ENCODE measurements around the gene ZFYVE9.

DNA sequence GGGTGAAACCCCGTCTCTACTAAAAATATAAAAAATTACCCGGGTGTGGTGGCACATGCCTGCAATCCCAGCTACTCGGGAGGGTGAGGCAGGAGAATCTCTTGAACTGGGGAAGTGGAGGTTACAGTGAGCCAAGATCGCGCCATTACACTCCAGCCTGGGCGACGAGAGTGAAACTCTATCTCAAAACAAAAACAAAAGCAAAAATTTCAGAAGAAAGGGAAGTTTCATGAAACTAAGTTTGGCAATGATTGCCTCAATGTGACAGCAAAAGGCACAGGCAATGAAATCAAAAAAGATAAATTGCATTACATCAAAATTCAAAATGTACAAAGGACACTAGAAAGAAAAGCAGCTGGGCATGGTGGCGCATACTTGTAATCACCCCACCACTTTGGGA is 45.7 kb upstream of the ZFYVE9 start:
- TF ChIP-seq CTCF (conservative IDR thresholded peaks at IDR 0.05 in 1 of 2, IDR thresholded peaks at IDR 0.05 in 1 of 2; ENCODE audit: low read depth in 1 of 2, low read length in 2 of 2) = no peak
- no peak for TF ChIP-seq EZH2 (IDR thresholded peaks at IDR 0.05; ENCODE audit: low read length, missing control alignments)
